OCI-LY7 (cell line): ENCODE results near the gene LRFN2.

Experiments
- CTCF ChIP-seq: fragments of 200-600 bp; sonication (generic); conservative IDR thresholded peaks from 2 replicates; pipeline ENCODE4 v1.5.1; 2014; ENCODE audit warnings: mild to moderate bottlenecking, antibody characterized with exemption, low read length, moderate library complexity, mixed read lengths
- EZH2phosphoT487 ChIP-seq: fragments of 200-600 bp; sonication (generic); IDR thresholded peaks from 2 replicates; pipeline ENCODE4 v1.6.1; 2018; ENCODE audit warnings: low read depth, borderline replicate concordance, mild to moderate bottlenecking, mixed run types, antibody characterized with exemption, low read length, moderate library complexity, mixed read lengths

DNA sequence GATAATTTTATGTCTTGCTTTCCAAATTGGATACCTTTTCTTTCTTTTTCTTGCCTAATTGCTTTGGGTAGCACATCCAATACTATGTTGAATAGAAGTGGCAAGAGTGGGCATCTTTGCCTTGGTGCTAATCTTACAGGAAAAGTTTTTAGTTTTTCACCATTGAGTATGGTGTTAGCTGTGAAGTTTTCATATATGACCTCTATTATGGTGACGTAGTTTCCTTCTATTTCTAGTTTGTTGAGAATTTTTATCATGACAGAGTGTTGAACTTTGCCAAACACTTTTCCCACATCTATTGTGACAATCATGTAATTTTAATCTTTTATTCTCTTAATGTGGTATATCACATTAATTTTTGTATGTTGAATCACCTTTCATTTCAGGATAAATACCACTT lies 216.1 kb downstream of the LRFN2 start:
- TF ChIP-seq CTCF (no peak), EZH2phosphoT487 (no peak)
